Epithelial cell of proximal tubule (primary cell): ENCODE data around the gene SYPL1. TPM values are rescaled to one million over a fixed set of nuclear protein-coding genes. Genes with fewer than 3 reads are reported as not detected.

Experiments used
- DNase-seq: peaks from one replicate; pipeline ENCODE4 v3.0.0-alpha.2; 2011; ENCODE audit warnings: low read depth
- H3K4me3 ChIP-seq: 2 replicates; pipeline ENCODE4 v1.5.1; 2011; ENCODE audit warnings: low read depth, mild to moderate bottlenecking, low read length
- total RNA-seq: library from RNA; depleted of rRNA; stranded (reverse); fragments of >200 nt; gene quantifications from 2 replicates; pipeline ENCODE4 v1.2.3, GENCODE V29; 2015
- TF ChIP-seq, protein P1 (sequence below): conservative IDR thresholded peaks from 2 replicates; pipeline ENCODE4 v1.5.1; 2012; ENCODE audit warnings: low read depth, mild to moderate bottlenecking, low read length

Gene SYPL1
- total RNA-seq, 1 donor from 2014 or later = 62.2 TPM

DNA sequence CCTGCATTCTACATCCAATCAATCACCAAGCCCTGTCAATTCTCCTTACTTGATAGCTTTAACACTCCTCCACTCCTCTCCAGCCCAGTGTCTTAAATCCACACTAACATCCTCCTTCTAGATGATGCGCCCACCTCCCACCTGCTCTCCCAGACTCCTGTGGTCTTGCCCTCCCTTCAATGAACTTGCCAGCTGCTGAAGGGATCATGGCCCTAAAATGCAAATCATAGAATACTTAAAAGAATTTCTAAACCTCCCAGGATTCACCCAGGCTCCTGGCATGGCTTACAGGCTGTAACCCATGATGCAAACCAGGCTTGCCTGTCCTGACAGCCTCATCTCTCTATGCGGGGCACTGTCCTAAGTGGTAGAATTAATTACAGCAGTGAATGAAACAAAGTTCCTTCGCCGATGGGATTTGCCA lies 43.6 kb downstream of the SYPL1 start:
- H3K4me3 ChIP-seq = no peak overlapping the region
- TF ChIP-seq, protein P1, sequence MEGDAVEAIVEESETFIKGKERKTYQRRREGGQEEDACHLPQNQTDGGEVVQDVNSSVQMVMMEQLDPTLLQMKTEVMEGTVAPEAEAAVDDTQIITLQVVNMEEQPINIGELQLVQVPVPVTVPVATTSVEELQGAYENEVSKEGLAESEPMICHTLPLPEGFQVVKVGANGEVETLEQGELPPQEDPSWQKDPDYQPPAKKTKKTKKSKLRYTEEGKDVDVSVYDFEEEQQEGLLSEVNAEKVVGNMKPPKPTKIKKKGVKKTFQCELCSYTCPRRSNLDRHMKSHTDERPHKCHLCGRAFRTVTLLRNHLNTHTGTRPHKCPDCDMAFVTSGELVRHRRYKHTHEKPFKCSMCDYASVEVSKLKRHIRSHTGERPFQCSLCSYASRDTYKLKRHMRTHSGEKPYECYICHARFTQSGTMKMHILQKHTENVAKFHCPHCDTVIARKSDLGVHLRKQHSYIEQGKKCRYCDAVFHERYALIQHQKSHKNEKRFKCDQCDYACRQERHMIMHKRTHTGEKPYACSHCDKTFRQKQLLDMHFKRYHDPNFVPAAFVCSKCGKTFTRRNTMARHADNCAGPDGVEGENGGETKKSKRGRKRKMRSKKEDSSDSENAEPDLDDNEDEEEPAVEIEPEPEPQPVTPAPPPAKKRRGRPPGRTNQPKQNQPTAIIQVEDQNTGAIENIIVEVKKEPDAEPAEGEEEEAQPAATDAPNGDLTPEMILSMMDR = no peak
- no peak for DNase-seq

DNA sequence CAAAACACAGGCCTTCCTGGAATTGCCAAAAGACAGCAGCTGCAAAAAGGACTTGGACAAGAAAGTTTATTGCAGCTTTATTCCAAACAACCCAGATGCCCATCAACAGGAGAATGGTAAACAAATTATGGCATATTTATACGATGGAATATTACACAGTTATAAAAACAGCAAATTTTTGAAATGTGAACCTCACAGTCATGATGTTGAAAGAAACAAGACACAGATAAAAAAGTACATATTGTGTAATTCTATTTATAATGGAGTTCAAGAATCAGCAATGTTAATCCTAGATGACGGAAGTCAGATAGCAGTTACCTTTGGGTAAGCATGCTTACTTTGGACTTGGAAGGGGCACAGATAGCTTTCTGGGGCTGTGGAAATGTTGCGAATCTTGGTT lies 44.4 kb downstream of the SYPL1 start:
- DNase-seq = no peak
- no peak overlapping the region for H3K4me3 ChIP-seq
- TF ChIP-seq, protein P1 = no peak

DNA sequence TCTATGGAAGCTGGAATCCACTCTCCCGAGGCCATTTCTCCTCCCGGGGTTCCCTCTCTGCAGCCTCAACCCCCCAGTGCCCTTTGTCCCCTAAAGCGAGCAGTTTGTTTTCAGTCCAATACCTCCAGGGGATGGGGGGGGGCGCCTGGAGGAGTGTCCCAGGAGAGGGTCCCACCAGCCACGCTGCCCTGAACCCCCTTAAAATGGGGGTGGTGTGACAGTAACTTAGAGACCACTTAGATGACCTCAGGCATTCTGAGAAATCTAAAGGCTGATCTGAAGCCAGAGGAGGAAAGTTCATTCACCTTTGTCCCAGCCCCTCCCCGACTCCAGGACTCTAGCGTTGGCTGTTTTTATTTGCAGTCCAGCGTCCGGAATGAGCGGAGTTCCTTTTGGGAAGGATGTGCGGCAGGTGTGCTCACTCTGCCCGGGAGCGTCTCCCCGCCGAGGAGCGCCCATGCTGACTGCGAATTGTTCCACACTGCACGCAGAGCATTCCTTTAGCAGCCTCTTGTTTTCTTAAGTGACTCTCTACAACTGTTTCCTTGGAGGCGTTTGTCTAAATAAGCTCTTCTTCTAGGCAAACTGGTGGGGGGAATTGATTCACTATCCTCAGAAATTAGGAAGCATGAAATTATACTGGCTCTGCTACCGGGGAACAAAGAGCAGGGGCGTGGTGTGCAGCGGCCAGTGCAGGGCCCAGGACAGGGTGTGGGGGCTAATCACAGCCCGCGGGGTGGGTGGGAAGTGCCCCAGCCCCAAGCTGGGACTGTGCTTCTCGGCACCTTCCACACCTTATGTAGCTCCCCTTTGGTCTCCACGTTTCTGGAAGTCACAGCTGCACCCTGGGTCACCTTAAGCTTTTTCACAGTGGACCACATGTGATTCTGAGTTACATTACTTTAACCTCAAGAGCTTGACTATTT lies 46.3 kb downstream of the SYPL1 start:
- no peak for DNase-seq
- TF ChIP-seq, protein P1 = no peak
- H3K4me3 ChIP-seq = peak overlapping the region; percentile 48

DNA sequence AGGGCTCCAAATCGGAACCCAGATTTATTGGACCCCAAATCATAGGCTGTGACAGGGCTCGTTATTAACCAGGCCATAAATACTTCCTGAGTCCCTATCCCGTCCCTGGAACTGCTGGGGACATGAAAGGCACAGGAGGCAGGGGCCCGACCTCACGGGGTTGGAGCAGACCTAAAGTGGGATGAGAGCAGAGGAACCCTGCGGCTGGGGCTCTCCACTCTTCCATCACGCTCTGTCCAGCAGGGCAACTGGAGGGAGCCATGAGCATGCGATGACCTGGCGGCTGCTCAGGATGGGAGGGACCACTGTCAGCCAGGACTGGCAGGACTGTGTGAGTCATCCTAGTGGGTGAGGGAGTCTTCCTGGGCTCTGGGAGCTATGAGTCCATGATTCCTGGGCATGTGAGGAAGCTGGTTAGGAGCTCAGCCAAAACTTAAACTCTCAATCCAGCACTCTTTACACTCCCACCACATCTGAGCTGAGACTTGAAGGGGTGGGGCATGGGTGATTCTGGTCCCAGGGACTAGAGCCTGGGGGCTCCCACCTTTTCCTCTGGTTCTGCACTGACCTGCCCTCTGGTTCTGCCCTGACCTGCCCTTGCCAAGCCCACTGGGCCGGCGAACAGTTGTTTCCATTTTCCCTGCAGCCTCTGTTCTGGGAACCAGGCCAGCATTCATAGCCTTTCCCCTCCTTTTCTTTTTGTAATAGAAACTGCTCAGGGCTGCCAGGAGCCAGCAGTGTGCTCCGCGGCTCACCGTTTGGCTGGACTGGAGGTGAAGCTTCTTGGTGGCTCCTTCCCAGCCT lies 47.1 kb downstream of the SYPL1 start:
- TF ChIP-seq, protein P1 = peak; percentile 17
- H3K4me3 ChIP-seq = peak overlapping the region; percentile 48
- DNase-seq = peak; percentile 90

DNA sequence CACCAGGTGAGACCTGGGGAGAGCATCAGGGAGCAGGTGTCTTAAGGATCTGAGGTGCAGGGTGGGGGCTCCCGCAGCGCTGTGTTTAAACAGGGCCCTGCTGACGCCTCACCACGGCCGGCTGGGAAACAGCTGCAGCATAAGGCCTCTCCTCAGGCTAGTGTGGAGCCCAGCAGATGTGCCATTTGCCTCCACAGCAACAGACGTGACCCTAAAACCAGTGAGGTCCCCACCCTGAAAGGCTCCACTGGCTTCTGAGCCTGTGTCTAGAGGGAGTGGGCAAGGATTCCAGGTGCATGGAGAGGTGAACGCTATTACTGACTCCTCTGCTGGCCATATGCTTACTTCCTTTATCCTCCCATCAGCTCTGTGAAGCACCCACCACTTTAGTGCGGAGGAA lies 47.8 kb downstream of the SYPL1 start:
- TF ChIP-seq, protein P1 = no peak
- H3K4me3 ChIP-seq = no peak overlapping the region
- DNase-seq = no peak

DNA sequence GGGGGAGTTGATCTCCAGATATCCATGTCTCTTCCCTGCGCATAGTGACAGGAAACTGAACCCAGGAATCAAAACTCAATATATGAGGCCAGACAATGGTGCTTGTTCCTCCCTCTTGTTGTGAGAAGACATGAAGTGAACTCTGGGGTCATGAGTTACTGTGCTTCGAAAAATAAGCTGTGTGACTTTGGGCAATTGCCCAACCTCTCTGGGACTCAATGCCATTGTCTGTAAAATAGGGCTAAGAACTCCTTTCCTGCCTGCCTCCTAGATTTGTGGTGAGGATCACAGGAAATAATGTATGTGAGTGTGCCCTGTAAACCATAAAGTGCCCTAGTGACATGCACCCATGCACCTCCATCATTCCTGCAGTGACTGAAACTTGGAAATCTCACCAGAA lies 48.4 kb downstream of the SYPL1 start:
- DNase-seq = no peak
- TF ChIP-seq, protein P1 = no peak
- H3K4me3 ChIP-seq = no peak overlapping the region
